22Rv1 (cell line): Measurements from ENCODE around the gene NFATC2.

Experiments used
- H3K27ac ChIP-seq: fragments of 450-650 bp; 2 replicates; pipeline ENCODE4 v1.5.1; 2017
- ZFX ChIP-seq: fragments of 450-650 bp; IDR thresholded peaks from 2 replicates; pipeline ENCODE4 v1.6.1; 2017; ENCODE audit warnings: antibody characterized with exemption, borderline replicate concordance
- TF ChIP-seq, protein P1 (sequence below): fragments of 450-650 bp; IDR thresholded peaks from 2 replicates; pipeline ENCODE4 v1.5.1; 2017; ENCODE audit warnings: mild to moderate bottlenecking

Gene NFATC2

DNA sequence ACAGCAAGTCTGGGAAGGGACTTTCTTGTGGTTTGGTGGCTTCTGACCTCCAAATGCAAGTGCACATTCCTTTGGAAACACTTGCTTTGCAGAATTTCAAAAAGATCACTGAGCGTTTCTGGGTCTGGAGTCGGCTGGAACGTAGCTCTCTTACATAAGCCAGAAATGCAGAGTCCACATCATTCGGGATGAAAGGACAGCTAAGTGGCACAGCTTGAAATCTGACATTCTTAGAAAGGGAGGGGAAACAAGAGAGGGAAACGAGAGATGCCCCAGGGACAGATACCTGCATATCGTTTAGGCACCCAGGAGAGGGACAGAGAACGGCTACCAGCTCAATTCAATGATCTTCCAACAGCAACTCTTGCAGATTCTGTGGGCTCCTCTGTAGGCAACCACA is 118.7 kb downstream of the NFATC2 start:
- no peak for TF ChIP-seq ZFX
- H3K27ac ChIP-seq = no peak overlapping the region

DNA sequence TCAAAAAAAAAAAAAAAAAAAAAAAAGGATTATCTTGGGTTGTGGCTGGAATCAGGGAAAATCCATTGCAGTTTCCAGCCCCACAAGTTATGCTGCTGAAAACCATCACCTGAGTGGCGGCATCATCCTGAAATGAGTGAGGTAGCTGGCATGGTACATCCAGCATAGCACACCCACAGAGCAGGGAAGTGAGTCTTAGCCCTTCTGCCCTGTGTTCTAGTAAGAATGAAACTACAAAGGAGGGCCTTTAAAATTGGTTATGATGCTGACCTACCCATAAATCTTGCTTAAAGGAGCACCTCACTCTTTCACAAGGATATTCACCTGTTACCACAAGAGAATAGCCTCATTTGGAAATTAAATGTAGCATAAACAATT is 119.2 kb downstream of the NFATC2 start:
- H3K27ac ChIP-seq = no peak overlapping the region
- TF ChIP-seq, protein P1, sequence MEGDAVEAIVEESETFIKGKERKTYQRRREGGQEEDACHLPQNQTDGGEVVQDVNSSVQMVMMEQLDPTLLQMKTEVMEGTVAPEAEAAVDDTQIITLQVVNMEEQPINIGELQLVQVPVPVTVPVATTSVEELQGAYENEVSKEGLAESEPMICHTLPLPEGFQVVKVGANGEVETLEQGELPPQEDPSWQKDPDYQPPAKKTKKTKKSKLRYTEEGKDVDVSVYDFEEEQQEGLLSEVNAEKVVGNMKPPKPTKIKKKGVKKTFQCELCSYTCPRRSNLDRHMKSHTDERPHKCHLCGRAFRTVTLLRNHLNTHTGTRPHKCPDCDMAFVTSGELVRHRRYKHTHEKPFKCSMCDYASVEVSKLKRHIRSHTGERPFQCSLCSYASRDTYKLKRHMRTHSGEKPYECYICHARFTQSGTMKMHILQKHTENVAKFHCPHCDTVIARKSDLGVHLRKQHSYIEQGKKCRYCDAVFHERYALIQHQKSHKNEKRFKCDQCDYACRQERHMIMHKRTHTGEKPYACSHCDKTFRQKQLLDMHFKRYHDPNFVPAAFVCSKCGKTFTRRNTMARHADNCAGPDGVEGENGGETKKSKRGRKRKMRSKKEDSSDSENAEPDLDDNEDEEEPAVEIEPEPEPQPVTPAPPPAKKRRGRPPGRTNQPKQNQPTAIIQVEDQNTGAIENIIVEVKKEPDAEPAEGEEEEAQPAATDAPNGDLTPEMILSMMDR = no peak
- TF ChIP-seq ZFX = no peak

DNA sequence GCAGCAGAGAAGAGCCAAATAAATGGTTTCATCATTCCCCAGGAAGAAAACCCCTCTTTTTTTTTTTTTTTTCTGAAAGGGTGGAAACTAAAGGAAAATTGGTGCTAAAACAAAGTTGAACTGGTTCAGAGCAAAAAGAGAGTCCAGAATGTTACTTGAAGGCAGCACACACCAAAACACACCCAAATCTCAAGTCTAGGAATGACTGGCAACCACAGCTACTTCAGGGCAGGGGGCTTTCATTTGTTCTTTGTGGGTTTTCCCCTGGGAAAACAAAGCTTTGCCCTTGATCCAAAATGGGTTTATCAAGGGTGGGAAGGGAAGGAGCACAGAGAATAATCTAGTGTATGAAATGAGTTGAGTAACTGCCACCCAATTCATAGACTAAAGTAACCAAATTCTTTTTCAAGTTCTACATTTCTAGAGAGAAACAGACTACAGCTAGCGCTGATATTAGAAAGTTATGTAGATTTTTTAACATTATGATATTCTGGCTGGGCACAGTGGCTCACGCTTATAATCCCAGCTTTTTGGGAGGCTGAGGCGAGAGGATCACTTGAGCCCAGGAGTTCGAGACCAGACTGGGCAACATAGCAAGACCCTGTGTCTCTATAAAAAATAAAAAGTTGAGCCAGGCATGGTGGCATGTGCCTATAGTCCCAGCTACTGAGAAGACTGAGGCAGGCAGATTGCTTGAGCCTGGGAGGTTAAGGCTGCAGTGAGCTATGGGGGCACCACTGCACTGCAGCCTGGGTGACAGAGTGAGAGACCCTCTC is 119.8 kb downstream of the NFATC2 start:
- no peak overlapping the region for H3K27ac ChIP-seq

DNA sequence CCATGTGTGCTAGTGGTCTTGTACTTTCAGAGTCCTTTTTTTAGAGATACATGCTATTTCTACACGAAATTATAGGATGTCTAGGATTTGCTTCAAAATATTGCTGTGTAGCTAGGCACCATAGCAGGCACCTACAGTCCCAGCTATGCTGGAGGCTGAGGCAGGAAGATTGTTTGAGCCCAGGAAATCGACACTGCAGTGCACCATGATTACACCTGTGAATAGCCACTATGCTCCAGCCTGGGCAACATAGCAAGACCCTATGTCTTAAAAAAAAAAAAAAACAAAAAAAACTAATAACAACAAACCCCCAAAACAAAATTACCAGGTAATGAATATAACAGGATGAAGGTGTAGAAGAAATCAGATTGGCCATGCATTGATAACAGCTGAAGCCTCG is 121.7 kb downstream of the NFATC2 start:
- TF ChIP-seq, protein P1 = no peak
- no peak for TF ChIP-seq ZFX

More for the DNA sequence above, 119.8 kb downstream of the NFATC2 start:
- TF ChIP-seq ZFX = no peak
- TF ChIP-seq, protein P1 = no peak

DNA sequence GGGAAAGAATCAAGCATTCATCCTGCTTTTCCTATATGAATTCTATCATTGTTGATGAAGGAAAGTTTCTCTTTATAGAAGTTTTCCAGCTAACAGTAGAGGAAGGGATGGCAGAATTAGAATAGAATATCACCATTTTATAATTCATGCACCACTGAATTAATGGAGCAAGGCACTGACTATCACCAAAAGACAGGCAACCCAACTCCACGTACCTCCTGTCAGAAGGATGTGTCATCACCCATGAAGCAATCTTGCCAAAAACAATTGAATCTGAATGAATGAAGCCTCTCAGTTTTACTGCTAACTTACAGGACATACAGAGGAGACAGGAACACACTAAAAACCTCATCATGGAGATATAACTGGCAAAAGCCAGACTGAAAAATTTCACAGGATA is 122.4 kb downstream of the NFATC2 start:
- TF ChIP-seq, protein P1 = no peak
- no peak for TF ChIP-seq ZFX

More for the DNA sequence above, 121.7 kb downstream of the NFATC2 start:
- H3K27ac ChIP-seq = no peak overlapping the region

DNA sequence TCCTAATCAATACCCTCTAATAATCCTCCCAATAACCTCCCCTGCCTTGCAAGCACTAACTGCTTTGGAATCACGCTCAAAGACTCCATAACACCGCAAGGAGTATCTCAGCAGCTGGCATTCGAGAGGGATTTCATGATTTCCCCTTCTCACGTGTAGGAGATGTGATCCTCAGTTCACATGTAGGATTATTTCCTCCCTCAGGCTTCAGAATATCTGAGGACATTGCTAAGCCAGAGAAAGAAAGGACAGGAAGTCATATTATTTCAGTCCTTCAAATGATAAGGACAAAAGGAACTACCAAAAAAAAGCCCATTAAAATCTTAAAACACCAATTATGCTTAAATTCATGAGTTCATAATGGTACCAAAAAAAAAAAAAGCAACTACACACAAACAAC is 122.9 kb downstream of the NFATC2 start:
- TF ChIP-seq, protein P1 = no peak
- no peak for TF ChIP-seq ZFX
- H3K27ac ChIP-seq = no peak overlapping the region

More for the DNA sequence above, 122.4 kb downstream of the NFATC2 start:
- H3K27ac ChIP-seq = no peak overlapping the region

DNA sequence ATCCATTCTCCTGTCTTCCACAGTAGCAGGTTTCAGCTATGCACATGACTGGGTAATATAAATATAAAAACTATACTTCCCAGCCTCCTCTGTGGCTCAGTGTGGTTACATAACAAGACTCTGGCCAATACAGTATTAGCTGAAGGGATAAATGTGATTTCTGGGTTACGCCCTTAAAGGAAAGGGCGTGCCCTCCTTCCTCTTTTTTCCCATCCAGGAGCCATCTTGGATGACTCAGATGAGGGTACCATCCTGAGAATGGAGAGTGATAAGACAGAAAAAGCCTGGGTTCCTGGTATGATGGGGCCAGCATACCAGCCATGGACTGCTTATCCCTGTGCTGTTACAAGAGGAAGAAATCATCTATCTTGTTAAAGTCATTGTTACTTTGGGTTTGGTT is 123.3 kb downstream of the NFATC2 start:
- H3K27ac ChIP-seq = no peak overlapping the region
- TF ChIP-seq, protein P1 = no peak
- no peak for TF ChIP-seq ZFX
